ENCODE data around the gene MROH2B.

GRCh38 chr5:40984884-40985283, 86.3 kb downstream of the MROH2B start:
- no peak for TF ChIP-seq POLR2A (IDR thresholded peaks at IDR 0.05)
- TF ChIP-seq CTCF (IDR thresholded peaks at IDR 0.05) = no peak
